ENCODE results near the gene MAP4K4.
A peak's percentile ranks its signal among the peaks of the same experiment; 100 is the strongest.

Gene MAP4K4

DNA sequence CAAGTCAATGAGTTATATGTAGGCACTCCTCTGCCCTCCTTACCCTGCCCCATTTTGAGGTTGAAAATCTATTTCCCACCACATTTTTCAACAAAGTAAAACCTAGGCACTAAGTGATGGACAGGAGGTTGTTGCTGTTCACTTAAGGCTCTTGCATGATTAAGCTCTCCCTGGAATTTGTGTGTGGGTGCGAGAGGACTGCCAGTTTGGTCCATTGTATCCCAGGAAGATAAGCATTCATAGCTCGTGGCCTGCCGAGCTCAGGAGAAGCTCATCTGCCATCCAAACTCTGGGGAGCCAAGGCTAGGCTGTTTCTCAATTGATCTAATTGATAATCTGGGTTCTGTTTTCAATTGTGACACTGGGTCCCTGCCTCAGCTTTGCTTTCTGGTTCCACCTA is 4.7 kb upstream of the MAP4K4 start:
- DNase-seq (ENCODE audit: low spot score): no peak

DNA sequence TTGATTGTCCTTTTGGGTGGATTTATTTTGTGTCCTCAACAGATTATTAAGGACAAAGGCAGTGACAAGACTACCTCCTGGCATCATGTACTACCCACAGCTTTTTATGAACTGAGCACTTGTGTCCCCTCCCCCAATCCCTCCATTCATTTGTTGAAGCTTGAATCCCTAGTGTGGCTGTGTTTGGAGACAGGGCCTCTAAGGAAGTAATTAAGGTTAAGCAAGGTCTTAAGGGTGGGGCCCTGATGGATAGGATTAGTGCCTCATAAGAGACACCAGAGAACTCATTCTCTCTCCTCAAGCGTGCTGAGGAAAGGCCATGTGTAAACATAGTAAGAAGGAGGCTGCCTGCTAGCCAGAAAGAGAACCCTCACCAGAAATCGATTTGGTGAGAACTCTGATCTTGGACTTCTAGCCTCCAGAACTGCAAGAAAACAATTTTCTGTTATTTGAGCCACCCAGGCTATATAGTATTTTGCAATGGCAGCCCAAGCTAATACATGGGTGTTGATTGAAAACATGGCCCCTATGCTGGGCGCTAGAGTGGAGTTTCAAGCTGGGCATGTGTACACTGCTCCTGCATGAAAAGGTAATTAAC is 3.4 kb upstream of the MAP4K4 start:
- no peak for DNase-seq (ENCODE audit: low spot score)

- no peak for DNase-seq (ENCODE audit: low spot score)
Observed at GRCh38 chr2:101696272-101697123, 1.0 kb upstream of the MAP4K4 start.

- DNase-seq (ENCODE audit: low spot score): no peak
Observed at GRCh38 chr2:101698014-101698843, 722 bp downstream of the MAP4K4 start.

DNA sequence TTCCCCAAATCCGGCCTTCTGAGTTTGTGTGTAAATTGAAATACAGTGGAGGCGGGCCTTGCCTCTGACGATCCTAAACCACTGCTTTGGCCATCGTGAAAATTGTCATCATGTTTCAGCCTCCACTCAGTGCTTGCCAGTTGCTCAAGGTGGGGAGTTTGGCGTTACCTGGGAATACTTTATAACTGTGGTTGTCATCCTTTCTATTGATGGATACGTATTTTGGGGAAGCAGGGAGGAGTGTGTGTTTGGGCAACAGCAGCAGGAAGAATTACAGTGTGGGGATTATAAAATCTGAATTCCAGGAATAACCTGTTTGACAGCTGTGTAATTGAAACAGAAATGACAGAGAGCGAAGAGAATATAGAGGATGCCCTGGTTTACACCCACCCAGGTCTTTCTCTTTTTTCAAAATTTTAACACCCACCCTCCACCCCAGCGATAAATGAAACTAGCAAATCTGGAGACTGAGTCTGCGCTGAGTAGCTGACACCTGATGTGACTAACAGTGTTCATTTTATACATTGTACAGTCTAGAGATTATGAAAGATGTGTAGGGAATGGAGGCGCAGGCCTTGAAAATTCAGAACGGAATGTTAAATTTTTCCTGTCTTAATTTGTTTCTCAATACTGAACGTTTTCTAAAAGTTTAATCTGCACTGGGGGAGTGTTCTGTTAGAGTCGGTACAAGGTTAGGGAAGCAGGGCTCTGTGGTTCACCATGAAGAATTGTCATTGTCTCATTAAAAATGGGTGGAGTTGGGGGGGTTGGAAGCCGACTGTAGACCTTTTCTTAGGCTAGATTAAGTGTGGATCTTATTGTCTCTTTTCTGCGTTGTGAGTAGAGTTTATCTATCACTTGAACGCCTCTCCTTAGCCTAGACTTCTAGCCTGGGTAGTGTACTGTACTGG is 1.6 kb downstream of the MAP4K4 start:
- no peak for DNase-seq (ENCODE audit: low spot score)

DNA sequence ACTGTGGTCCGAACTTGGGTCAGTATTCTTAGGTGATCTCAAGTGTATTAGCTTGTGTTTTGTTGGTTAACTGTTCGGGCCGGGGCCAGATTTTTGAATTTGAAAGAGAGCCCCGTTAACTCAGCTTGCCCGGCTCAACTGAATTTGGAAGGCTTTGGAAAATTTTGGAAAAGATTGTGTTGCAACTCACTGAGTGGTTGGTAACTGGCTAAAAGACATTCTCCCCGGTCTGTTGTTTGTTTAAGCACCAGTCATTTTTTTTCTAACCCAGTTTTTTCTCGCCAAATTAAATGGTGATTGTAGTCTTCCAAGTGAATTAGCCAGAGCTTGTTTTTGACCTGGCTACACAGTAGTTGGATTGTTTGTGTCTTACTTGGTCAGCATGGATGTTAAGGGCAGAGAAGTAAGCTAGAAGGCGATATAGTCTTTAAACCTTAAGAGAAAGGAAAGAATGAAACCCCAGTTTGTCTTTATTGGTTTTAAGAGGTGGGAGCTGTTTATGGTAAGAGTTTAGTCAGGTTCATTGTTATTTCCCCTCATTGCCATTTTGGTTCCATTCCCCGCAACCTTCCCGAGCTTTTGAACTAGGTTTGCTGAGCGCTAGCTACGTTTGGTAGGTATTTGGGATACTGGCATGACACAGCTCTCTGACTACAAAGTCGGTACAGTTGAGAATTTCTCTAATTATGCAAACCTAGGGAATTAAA is 2.4 kb downstream of the MAP4K4 start:
- DNase-seq (ENCODE audit: low spot score): no peak

DNA sequence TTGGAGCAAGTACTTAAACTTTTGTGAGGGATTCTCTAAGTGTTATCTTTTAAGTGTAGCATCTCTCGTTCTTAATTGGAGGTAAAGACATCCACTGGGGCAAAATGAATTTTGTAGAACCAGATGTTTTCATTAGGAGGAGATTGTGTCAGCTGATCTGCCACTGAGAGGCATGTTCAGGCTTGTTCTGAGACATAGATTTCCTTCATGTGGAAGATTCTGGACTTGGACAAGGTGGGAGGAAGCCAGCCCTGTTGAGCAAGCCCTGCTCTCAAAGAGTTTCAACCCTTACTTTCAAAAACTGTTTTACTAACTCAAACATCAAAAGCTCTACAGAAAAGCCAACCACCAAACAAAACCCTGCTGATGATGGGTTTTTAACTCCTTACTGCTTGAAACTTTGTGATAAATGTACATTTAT is 6.5 kb downstream of the MAP4K4 start:
- DNase-seq (ENCODE audit: low spot score): peak; percentile 28

- no peak for DNase-seq (ENCODE audit: low spot score)
Observed at GRCh38 chr2:101704816-101705578, 7.5 kb downstream of the MAP4K4 start.

GRCh38 chr2:101706121-101706818 is 8.8 kb downstream of the MAP4K4 start:
- DNase-seq (ENCODE audit: low spot score): no peak

DNA sequence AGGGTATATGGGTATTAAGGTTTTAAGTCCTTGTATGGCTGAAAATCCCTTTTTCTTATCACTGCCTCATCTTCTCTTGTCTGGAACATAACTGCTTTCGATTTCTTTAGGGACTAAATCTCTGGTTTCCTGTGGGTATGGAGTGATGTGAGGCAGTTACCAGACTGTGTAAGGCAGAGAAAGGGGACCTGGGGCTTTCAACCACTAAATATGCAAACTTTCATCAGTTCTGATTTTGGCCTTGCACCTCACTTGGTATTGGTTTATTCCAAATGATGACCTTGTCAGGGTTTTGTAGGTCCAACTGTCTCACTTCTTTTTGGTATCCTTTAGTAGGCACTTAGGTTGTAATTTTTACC is 9.3 kb downstream of the MAP4K4 start:
- DNase-seq (ENCODE audit: low spot score): no peak

- no peak for DNase-seq (ENCODE audit: low spot score)
Observed at GRCh38 chr2:101710036-101710435, 12.5 kb downstream of the MAP4K4 start.

DNA sequence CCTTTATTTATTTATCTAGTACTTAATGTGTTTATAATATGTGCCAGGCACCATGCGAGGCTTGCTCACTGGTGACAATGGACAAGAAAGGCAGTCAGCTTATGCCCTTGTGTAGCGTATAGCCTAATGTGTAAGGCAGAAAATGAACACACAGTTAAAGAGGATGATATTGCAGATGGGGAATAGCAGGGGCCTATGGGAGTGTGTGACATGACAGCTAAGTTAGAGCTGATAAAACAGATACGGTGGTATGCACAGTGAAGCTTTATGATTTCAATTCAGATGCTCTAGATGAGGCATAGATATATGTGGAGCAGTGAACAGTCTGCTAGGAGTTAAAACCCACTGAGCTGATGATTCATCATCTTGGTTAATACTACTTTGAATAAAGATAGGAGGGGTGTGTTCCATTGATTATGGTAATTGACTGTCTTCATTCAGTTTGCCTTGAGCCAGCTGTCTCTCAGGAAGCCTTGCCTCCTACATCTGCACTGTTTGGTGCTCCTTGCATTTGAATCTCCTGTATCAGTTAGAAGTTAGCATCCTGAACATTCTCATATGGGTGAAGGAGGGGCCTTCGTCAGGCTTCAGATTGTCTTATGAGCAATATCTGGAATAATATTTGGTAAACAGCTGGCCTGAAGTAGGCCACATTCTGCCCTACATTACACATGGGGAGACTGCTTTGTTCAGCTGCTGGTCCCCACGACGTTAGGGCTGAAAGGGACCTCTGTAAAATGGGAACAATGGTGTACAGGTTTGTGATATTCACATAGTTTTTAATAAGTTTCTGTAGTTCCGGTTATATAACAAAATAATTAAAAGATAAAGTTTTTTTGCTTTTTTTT is 13.2 kb downstream of the MAP4K4 start:
- peak; percentile 37 for DNase-seq (ENCODE audit: low spot score)

DNA sequence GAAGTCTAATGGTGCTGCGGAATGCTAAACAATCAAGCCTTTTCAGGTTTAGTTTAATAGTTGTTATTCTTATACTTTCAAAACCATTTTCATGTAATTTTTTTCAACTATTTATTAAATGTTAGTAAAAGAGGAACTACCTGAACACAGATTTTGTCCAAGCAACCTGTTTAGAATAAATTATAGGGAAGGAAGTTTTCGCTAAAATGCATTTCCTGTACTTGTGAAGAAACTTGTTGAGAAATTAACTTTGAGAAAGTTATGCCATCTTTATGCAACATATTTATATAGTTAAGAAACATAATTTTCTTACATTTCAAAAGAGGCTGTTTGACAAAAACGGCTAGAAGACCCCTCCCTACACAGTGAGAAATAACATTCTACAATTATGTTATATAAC is 16.6 kb downstream of the MAP4K4 start:
- DNase-seq (ENCODE audit: low spot score): no peak

DNA sequence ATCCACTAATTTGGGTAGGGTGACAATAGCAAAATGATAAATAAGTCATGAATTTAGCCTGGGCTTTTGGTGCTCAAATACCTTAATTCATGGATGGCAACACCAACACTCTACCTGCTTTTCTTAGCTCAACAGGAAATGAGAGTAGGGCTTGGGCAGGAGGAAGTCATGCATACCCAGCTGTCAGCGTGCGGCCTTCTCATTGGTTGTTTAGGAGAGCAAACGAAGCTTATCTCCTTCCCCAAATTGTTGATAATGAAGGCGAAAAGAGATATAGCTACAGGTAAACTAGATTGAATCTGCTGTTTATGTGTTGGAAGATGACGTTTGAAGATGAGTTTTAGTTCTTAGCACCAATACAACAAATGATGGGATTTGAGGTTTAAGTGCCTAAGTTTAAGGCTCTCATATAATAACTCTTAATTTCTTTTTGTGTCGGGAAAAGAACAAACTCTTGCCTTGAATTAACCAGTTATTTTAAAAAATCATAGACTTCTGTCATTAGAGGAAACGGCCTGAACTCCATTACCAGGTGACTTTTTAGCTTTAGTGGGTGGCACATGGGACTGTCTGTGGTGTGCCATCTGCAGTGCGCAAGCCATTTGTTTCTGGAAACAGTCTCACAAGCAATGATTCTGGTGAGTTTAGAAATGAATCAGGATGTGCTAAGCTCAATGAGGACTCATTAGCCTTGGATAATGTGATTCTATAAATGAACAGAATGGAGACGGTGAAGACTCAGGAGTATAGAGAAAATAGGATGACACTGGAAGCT is 19.8 kb downstream of the MAP4K4 start:
- DNase-seq (ENCODE audit: low spot score): no peak

DNA sequence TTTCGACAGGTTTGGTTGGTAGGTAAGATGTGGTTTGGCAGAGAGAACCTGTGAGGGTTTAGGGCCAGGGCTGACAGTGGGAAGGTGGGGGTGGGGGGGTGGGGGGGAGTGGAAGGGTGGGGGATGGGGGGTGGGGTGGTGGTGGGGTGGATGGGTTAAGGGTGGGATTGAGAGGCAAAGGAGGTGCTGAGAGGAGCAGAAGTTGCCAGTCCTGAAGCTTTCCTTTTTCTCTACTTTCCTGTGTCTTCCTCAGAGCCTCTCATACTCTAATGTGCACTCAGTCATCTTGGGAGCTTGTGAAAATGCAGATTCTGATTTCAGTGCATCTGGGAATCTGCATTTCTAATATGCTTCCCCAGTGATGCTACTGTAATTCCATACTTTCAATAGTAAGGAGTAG is 21.0 kb downstream of the MAP4K4 start:
- no peak for DNase-seq (ENCODE audit: low spot score)

DNA sequence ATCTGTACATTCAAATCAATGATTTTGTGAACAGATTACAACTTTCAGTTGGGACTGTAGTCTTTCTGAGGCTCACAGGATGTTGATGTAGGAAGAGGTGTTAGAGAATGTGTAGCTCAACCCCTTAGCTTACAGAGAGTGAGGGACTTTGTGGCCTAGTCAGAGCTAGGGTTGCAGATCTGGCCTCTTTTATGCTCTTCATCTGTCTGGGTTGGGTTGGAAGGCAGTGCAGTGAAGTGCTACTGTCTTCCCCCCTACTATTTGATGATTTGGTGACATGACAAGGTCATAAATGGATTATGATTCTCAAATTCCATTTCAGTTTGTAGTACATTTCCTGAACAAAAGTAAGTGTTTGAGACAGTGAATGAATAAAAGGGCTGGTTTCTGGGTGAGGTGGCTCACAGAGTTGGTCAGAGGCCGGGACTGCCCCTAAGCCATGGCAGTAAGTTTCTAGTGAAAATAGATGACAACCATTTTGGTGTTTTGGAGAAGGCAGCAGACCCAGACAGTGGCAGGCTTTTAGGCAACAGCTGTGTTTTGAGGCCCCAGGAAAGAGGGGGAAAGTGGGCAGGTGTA is 21.6 kb downstream of the MAP4K4 start:
- DNase-seq (ENCODE audit: low spot score): no peak

DNA sequence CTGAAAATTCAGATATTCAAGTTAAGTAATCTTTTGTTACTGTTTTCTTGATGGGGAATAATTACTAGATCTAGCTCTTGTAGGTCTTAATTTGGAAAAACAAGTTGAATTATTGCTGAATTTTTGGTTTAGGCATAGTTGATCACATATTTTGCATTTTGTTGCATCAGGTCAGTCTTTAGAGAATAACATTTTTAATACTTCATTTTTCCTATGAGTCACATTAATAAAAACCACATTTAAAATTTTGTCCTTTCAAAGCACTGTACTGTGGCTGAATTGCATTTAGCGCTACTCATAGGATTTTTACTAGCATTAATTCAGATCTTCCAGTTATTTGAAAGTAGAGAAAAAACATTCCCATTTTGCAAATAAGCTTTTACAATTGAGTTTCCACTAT is 23.2 kb downstream of the MAP4K4 start:
- DNase-seq (ENCODE audit: low spot score): no peak

DNA sequence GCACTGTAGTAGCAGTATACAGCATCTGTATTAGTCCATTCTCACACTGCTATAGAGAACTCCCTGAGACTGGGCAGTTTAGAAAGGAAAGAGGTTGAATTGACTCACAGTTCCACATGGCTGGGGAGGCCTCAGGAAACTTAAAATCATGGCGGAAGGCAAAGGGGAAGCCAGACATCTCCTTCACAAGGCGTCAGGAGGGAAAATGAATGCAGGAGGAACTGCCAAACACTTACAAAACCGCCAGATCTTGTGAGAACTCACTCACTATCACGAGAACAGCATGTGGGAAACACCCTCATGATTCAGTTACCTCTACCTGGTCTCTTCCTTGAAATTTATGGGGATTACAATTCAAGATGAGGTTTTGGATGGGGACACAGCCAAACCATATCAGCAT is 25.4 kb downstream of the MAP4K4 start:
- no peak for DNase-seq (ENCODE audit: low spot score)

Data from hematopoietic multipotent progenitor cell treated with erythropoietin and hydrocortisone succinate and interleukin-3 and kit ligand, for 15 days (in vitro differentiated cells).